Stimulated activated memory B cell treated with anti-CD40 and anti-IgM and Interleukin-4, amounts not matched to agents 10 μg/mL and 1 μg/mL and 100 μg/mL, for 72 hours (primary cell): ENCODE results near the gene MORF4L1.
"Not testable (repeated sequence)": the region's sequence is repeated elsewhere in the genome, so short reads cannot be mapped to it uniquely, and the experiment has no call there.

Experiments used
- ATAC-seq: fragments of 150-1000 bp; cut with Tn5 transposase; 2 replicates; pipeline ENCODE4 v1.10.0; 2021
- H3K27ac Mint-ChIP-seq: one replicate; pipeline ENCODE4 v1.8.0; 2022; ENCODE audit warnings: mild to moderate bottlenecking, mixed read lengths
- H3K27me3 Mint-ChIP-seq: one replicate; pipeline ENCODE4 v1.8.0; 2022; ENCODE audit warnings: mixed read lengths
- H3K36me3 Mint-ChIP-seq: one replicate; pipeline ENCODE4 v1.8.0; 2022; ENCODE audit warnings: mixed read lengths
- H3K4me1 Mint-ChIP-seq: one replicate; pipeline ENCODE4 v1.8.0; 2022; ENCODE audit warnings: mixed read lengths
- H3K4me3 Mint-ChIP-seq: one replicate; pipeline ENCODE4 v1.8.0; 2022; ENCODE audit warnings: mild to moderate bottlenecking, moderate library complexity, mixed read lengths
- H3K9me3 Mint-ChIP-seq: one replicate; pipeline ENCODE4 v1.8.0; 2022; ENCODE audit warnings: mixed read lengths

MORF4L1 gene

GRCh38 chr15:78873793-78874765 is 1.4 kb downstream of the MORF4L1 start:
- H3K27me3 Mint-ChIP-seq = no peaks in the 10 kb centered on the region
- no peaks in the 10 kb centered on the region for H3K9me3 Mint-ChIP-seq
- H3K4me3 Mint-ChIP-seq = peak overlapping the region; percentile 89
- H3K4me1 Mint-ChIP-seq = peaks cover 44% of the 10 kb centered on the region
- no peak for ATAC-seq
- peak overlapping the region; percentile 99 for H3K27ac Mint-ChIP-seq
- peaks cover 15% of the 10 kb centered on the region for H3K36me3 Mint-ChIP-seq

GRCh38 chr15:78875107-78875914 is 2.6 kb downstream of the MORF4L1 start:
- H3K4me3 Mint-ChIP-seq = peak overlapping the region; percentile 89
- peak overlapping the region; percentile 99 for H3K27ac Mint-ChIP-seq
- H3K27me3 Mint-ChIP-seq = no peaks in the 10 kb centered on the region
- no peaks in the 10 kb centered on the region for H3K9me3 Mint-ChIP-seq
- ATAC-seq = no peak
- peaks cover 15% of the 10 kb centered on the region for H3K36me3 Mint-ChIP-seq
- H3K4me1 Mint-ChIP-seq = peaks cover 56% of the 10 kb centered on the region

GRCh38 chr15:78876954-78877353 is 4.3 kb downstream of the MORF4L1 start:
- H3K27me3 Mint-ChIP-seq, H3K27ac Mint-ChIP-seq, H3K9me3 Mint-ChIP-seq, ATAC-seq: not testable (repeated sequence)
- peaks cover 56% of the 10 kb centered on the region for H3K4me1 Mint-ChIP-seq
- H3K36me3 Mint-ChIP-seq = peaks cover 26% of the 10 kb centered on the region
- H3K4me3 Mint-ChIP-seq = peak overlapping the region; percentile 89

GRCh38 chr15:78878356-78878755 is 5.7 kb downstream of the MORF4L1 start:
- Mint-ChIP-seq H3K27ac (no peak overlapping the region), H3K4me1 (peaks cover 57% of the 10 kb centered on the region), H3K4me3 (peak overlapping the region; percentile 42)

GRCh38 chr15:78879517-78880241 is 7.0 kb downstream of the MORF4L1 start:
- Mint-ChIP-seq H3K27ac (no peak overlapping the region), H3K4me3 (no peak overlapping the region), H3K4me1 (peaks cover 54% of the 10 kb centered on the region), H3K27me3 (no peaks in the 10 kb centered on the region), H3K36me3 (peaks cover 34% of the 10 kb centered on the region), H3K9me3 (no peaks in the 10 kb centered on the region)
- no peak for ATAC-seq

More at GRCh38 chr15:78878356-78878755, 5.7 kb downstream of the MORF4L1 start:
- no peaks in the 10 kb centered on the region for H3K27me3 Mint-ChIP-seq
- peaks cover 38% of the 10 kb centered on the region for H3K36me3 Mint-ChIP-seq
- ATAC-seq = no peak
- H3K9me3 Mint-ChIP-seq = no peaks in the 10 kb centered on the region

GRCh38 chr15:78880242-78880533 is 7.5 kb downstream of the MORF4L1 start:
- peaks cover 49% of the 10 kb centered on the region for H3K4me1 Mint-ChIP-seq
- H3K27me3 Mint-ChIP-seq = no peaks in the 10 kb centered on the region
- H3K27ac Mint-ChIP-seq = no peak overlapping the region
- H3K4me3 Mint-ChIP-seq = no peak overlapping the region
- peaks cover 29% of the 10 kb centered on the region for H3K36me3 Mint-ChIP-seq
- ATAC-seq = no peak
- no peaks in the 10 kb centered on the region for H3K9me3 Mint-ChIP-seq

GRCh38 chr15:78880813-78881212 is 8.1 kb downstream of the MORF4L1 start:
- ATAC-seq = no peak

GRCh38 chr15:78881681-78882080 is 9.0 kb downstream of the MORF4L1 start:
- no peak for ATAC-seq
- Mint-ChIP-seq H3K27ac (no peak overlapping the region), H3K36me3 (peaks cover 36% of the 10 kb centered on the region), H3K9me3 (no peaks in the 10 kb centered on the region), H3K4me3 (no peak overlapping the region), H3K4me1 (peaks cover 37% of the 10 kb centered on the region), H3K27me3 (no peaks in the 10 kb centered on the region)

More at GRCh38 chr15:78880813-78881212, 8.1 kb downstream of the MORF4L1 start:
- H3K27ac Mint-ChIP-seq = no peak overlapping the region
- H3K4me3 Mint-ChIP-seq = no peak overlapping the region
- peaks cover 28% of the 10 kb centered on the region for H3K36me3 Mint-ChIP-seq
- H3K27me3 Mint-ChIP-seq = no peaks in the 10 kb centered on the region
- H3K4me1 Mint-ChIP-seq = peaks cover 43% of the 10 kb centered on the region
- H3K9me3 Mint-ChIP-seq = no peaks in the 10 kb centered on the region

- Mint-ChIP-seq H3K27me3 (no peaks in the 10 kb centered on the region), H3K4me3 (no peak overlapping the region), H3K4me1 (peaks cover 6% of the 10 kb centered on the region), H3K9me3 (no peaks in the 10 kb centered on the region), H3K36me3 (peaks cover 52% of the 10 kb centered on the region), H3K27ac (no peak overlapping the region)
- no peak for ATAC-seq
These were observed 16.3 kb downstream of the MORF4L1 start for GRCh38 chr15:78889000-78889399.

GRCh38 chr15:78893538-78893937 is 20.8 kb downstream of the MORF4L1 start:
- Mint-ChIP-seq H3K4me1 (peaks cover 10% of the 10 kb centered on the region), H3K9me3 (no peaks in the 10 kb centered on the region), H3K27me3 (no peaks in the 10 kb centered on the region), H3K36me3 (peaks cover 71% of the 10 kb centered on the region), H3K27ac (peak overlapping the region; percentile 59), H3K4me3 (no peak overlapping the region)
- ATAC-seq = peak; percentile 47

GRCh38 chr15:78895471-78895870 is 22.8 kb downstream of the MORF4L1 start:
- no peaks in the 10 kb centered on the region for H3K27me3 Mint-ChIP-seq
- H3K36me3 Mint-ChIP-seq = peaks cover 79% of the 10 kb centered on the region
- H3K4me1 Mint-ChIP-seq = peaks cover 10% of the 10 kb centered on the region
- no peaks in the 10 kb centered on the region for H3K9me3 Mint-ChIP-seq
- no peak overlapping the region for H3K4me3 Mint-ChIP-seq
- no peak for ATAC-seq
- peak overlapping the region; percentile 45 for H3K27ac Mint-ChIP-seq

- Mint-ChIP-seq H3K4me1 (peaks cover 16% of the 10 kb centered on the region), H3K36me3 (peaks cover 73% of the 10 kb centered on the region), H3K9me3 (no peaks in the 10 kb centered on the region), H3K27ac (no peak overlapping the region), H3K4me3 (no peak overlapping the region), H3K27me3 (no peaks in the 10 kb centered on the region)
- no peak for ATAC-seq
These were observed 25.9 kb downstream of the MORF4L1 start for GRCh38 chr15:78898540-78898939.

GRCh38 chr15:78900819-78901533 is 28.3 kb downstream of the MORF4L1 start:
- not testable (repeated sequence) for H3K27me3 Mint-ChIP-seq, H3K9me3 Mint-ChIP-seq, H3K27ac Mint-ChIP-seq, H3K4me1 Mint-ChIP-seq, H3K4me3 Mint-ChIP-seq, ATAC-seq
- peaks cover 62% of the 10 kb centered on the region for H3K36me3 Mint-ChIP-seq

GRCh38 chr15:78902281-78903032 is 29.8 kb downstream of the MORF4L1 start:
- ATAC-seq, H3K9me3 Mint-ChIP-seq, H3K27me3 Mint-ChIP-seq, H3K4me3 Mint-ChIP-seq, H3K27ac Mint-ChIP-seq: not testable (repeated sequence)
- H3K36me3 Mint-ChIP-seq = peaks cover 64% of the 10 kb centered on the region
- peaks cover 15% of the 10 kb centered on the region for H3K4me1 Mint-ChIP-seq
